Liver (tissue), 9 donors: ENCODE measurements around the gene TMEM200B. TPM values are rescaled to one million over a fixed set of nuclear protein-coding genes. Genes with fewer than 3 reads are reported as not detected.

Source experiments
- DNase-seq: peaks from one replicate; pipeline ENCODE4 v3.0.0-alpha.2; 2017; ENCODE audit warnings: low spot score
- H3K27ac ChIP-seq, 2 donors: one replicate each; pipeline ENCODE4 v1.7.0; 2013; ENCODE audit warnings: inconsistent platforms in 2 of 2, low read length in 2 of 2, control low read depth in 1 of 2, low read depth in 1 of 2, mild to moderate bottlenecking in 1 of 2
- H3K27me3 ChIP-seq, 4 donors: one replicate each; pipeline versions ENCODE4 v1.6.1 to v1.7.0; 2013; ENCODE audit warnings: low read length in 3 of 4, inconsistent platforms in 1 of 4, mild to moderate bottlenecking in 1 of 4, moderate library complexity in 1 of 4; ENCODE audit not compliant: control insufficient read depth in 4 of 4, insufficient read depth in 4 of 4
- H3K36me3 ChIP-seq, 4 donors: one replicate each; pipeline versions ENCODE4 v1.6.1 to v1.7.0; 2013; ENCODE audit warnings: low read length in 3 of 4, mild to moderate bottlenecking in 3 of 4, low read depth in 1 of 4, moderate library complexity in 1 of 4; ENCODE audit not compliant: control insufficient read depth in 4 of 4, insufficient read depth in 3 of 4
- H3K4me1 ChIP-seq, 4 donors: one replicate each; pipeline versions ENCODE4 v1.6.1 to v1.7.0; 2013; ENCODE audit warnings: low read length in 3 of 4, mild to moderate bottlenecking in 3 of 4, moderate library complexity in 1 of 4; ENCODE audit not compliant: control insufficient read depth in 4 of 4, insufficient read depth in 4 of 4
- H3K4me3 ChIP-seq, 3 donors: one replicate each; pipeline versions ENCODE4 v1.6.1 to v1.7.0; 2013; ENCODE audit warnings: low read length in 3 of 3, control low read depth in 1 of 3, low read depth in 1 of 3, mild to moderate bottlenecking in 1 of 3
- H3K9ac ChIP-seq, 2 donors: one replicate each; pipeline ENCODE4 v1.7.0; 2013; ENCODE audit warnings: low read length in 2 of 2, mild to moderate bottlenecking in 2 of 2, moderate library complexity in 2 of 2, control low read depth in 1 of 2, low read depth in 1 of 2
- H3K9me3 ChIP-seq, 4 donors: one replicate each; pipeline versions ENCODE4 v1.6.1 to v1.7.0; 2013; ENCODE audit warnings: low read length in 3 of 4; ENCODE audit not compliant: control insufficient read depth in 4 of 4
- EGR1 ChIP-seq, 2 donors: IDR thresholded peaks; 2 replicates each; pipeline ENCODE4 v1.6.1; 2016 to 2018; ENCODE audit warnings: antibody characterized with exemption in 2 of 2, low read depth in 2 of 2
- FOXA1 ChIP-seq: IDR thresholded peaks from 2 replicates; pipeline ENCODE4 v1.6.1; 2016; ENCODE audit warnings: antibody characterized with exemption
- FOXA2 ChIP-seq: IDR thresholded peaks from 2 replicates; pipeline ENCODE4 v1.6.1; 2016; ENCODE audit warnings: antibody characterized with exemption
- HNF4A ChIP-seq, 2 donors: conservative IDR thresholded peaks; 2 replicates each; pipeline ENCODE4 v1.6.1; 2016; ENCODE audit warnings: antibody characterized with exemption in 2 of 2, mild to moderate bottlenecking in 2 of 2
- HNF4G ChIP-seq: IDR thresholded peaks from 2 replicates; pipeline ENCODE4 v1.6.1; 2016; ENCODE audit warnings: antibody characterized with exemption
- MAX ChIP-seq: IDR thresholded peaks from 2 replicates; pipeline ENCODE4 v1.6.1; 2016; ENCODE audit warnings: antibody characterized with exemption
- NR2F2 ChIP-seq: IDR thresholded peaks from 2 replicates; pipeline ENCODE4 v1.6.1; 2016; ENCODE audit warnings: antibody characterized with exemption
- RAD21 ChIP-seq, 2 donors: IDR thresholded peaks; 2 replicates each; pipeline ENCODE4 v1.6.1; 2016; ENCODE audit warnings: antibody characterized with exemption in 2 of 2, mild to moderate bottlenecking in 2 of 2
- REST ChIP-seq: IDR thresholded peaks from 2 replicates; pipeline ENCODE4 v1.6.1; 2016; ENCODE audit warnings: antibody characterized with exemption, mild to moderate bottlenecking
- RXRA ChIP-seq, 2 donors: IDR thresholded peaks; 2 replicates each; pipeline ENCODE4 v1.6.1; 2017 to 2018; ENCODE audit warnings: antibody characterized with exemption in 2 of 2, mild to moderate bottlenecking in 1 of 2
- SP1 ChIP-seq: IDR thresholded peaks from 2 replicates; pipeline ENCODE4 v1.6.1; 2018; ENCODE audit warnings: antibody characterized with exemption, mild to moderate bottlenecking
- TAF1 ChIP-seq: conservative IDR thresholded peaks from 2 replicates; pipeline ENCODE4 v1.6.1; 2016; ENCODE audit warnings: antibody characterized with exemption, mild to moderate bottlenecking
- WGBS: extraction: QIAGEN DNeasy Blood & Tissue Kit; methylation state at CpG from one replicate; pipeline ENCODE4 v1.1.7; 2013; 5-methylcytosine and 5-hydroxymethylcytosine counted together
- polyA plus RNA-seq, 2 donors: library from polyadenylated mRNA; stranded (reverse) in 1 of 2; unstranded in 1 of 2; fragments of 200-250 nt in 1 of 2; fragments of >200 nt in 1 of 2; fragmentation: Nextera tagmentation in 1 of 2; extraction: Ambion mirVana in 1 of 2; gene quantifications; one replicate each; pipeline versions ENCODE4 v1.2.1 to v1.2.3, GENCODE V29; 2013 to 2015
- total RNA-seq, 2 donors: library from RNA; depleted of rRNA; stranded (reverse); fragments of >200 nt; gene quantifications; one replicate each; pipeline ENCODE4 v1.2.3, GENCODE V29; 2014
- TF ChIP-seq, protein P1 (sequence below): fragments of 150-350 bp; IDR thresholded peaks from 2 replicates; pipeline ENCODE4 v1.5.1; 2017; ENCODE audit warnings: improper control_type of control experiment, low read depth, low read length; ENCODE audit not compliant: missing input control
- TF ChIP-seq, protein P2 (sequence below): IDR thresholded peaks from 2 replicates; pipeline ENCODE4 v1.6.1; 2016; ENCODE audit warnings: antibody characterized with exemption
- donor health status: healthy.
- donor health status: healthy.
- donor health status: healthy.
- donor health status: healthy.
- donor health status: healthy.

The TMEM200B gene
- total and polyA plus RNA-seq, 4 donors = 0.84 to 4.5 (median 1.5) TPM

DNA sequence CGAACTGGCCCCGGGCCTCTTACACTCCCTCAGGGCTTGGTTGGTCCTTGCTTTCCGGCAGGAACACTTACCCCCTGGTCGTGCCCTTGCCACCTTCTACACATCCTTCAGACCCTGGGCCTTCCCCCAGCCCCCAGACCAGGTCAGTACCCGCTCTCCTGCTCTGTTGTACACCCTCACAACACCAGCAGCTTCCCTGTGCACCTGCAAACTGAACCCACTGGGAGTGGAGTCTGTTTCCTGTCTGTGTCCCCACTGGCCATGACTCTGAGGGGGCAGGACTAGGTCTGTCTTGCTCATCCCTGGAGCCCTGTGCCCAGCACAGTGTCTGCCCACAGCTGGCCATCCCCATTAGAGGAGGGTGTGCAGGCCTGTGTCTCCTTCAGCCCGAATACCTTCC lies 2.1 kb upstream of the TMEM200B start:
- no peaks in the 10 kb centered on the region for H3K9me3 ChIP-seq
- H3K4me3 ChIP-seq = no peak overlapping the region
- H3K36me3 ChIP-seq = no peaks in the 10 kb centered on the region
- no peaks in the 10 kb centered on the region for H3K27me3 ChIP-seq
- peaks cover 12 to 25% (median 21%) of the 10 kb centered on the region in 4 donors for H3K4me1 ChIP-seq
- no peak for DNase-seq
- 92% methylated on average over 6 of the region's 6 CpGs for WGBS
- no peak overlapping the region for H3K27ac ChIP-seq
- no peak for TF ChIP-seq TAF1
- H3K9ac ChIP-seq = no peak overlapping the region

DNA sequence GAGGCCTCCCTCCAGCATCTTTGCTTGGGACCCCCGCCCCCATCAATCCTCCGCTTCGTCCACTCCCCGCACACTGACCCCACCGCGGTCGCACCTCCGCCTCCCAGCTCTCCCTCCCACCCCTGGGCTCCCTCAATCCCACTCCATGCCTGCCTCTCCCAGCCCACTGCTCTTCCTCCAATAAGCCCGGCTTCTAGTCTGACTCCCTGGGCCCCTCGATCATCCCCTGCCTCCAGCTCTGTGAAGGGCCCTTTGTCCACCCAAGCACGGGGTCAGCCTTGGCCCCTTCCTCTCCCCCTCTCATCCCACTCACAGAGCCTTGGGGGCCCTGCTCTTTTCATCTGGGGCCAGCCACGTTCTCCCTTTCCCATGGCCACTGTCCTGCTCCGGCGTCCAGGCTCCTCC lies 1.5 kb upstream of the TMEM200B start:
- Histone ChIP-seq H3K4me3 (no peak overlapping the region), H3K36me3 (no peaks in the 10 kb centered on the region), H3K27me3 (no peaks in the 10 kb centered on the region), H3K27ac (peak overlapping the region in 1 of 2 donors; percentile 69), H3K9ac (no peak overlapping the region), H3K9me3 (no peaks in the 10 kb centered on the region), H3K4me1 (peaks cover 12 to 25% (median 21%) of the 10 kb centered on the region in 4 donors)
- DNase-seq = no peak
- TF ChIP-seq RXRA (IDR thresholded peaks at IDR 0.05) = no peak
- TF ChIP-seq EGR1 (IDR thresholded peaks at IDR 0.05; ENCODE audit: low read depth in 2 of 2) = no peak
- TF ChIP-seq HNF4A (conservative IDR thresholded peaks at IDR 0.05) = no peak
- TF ChIP-seq, protein P1, sequence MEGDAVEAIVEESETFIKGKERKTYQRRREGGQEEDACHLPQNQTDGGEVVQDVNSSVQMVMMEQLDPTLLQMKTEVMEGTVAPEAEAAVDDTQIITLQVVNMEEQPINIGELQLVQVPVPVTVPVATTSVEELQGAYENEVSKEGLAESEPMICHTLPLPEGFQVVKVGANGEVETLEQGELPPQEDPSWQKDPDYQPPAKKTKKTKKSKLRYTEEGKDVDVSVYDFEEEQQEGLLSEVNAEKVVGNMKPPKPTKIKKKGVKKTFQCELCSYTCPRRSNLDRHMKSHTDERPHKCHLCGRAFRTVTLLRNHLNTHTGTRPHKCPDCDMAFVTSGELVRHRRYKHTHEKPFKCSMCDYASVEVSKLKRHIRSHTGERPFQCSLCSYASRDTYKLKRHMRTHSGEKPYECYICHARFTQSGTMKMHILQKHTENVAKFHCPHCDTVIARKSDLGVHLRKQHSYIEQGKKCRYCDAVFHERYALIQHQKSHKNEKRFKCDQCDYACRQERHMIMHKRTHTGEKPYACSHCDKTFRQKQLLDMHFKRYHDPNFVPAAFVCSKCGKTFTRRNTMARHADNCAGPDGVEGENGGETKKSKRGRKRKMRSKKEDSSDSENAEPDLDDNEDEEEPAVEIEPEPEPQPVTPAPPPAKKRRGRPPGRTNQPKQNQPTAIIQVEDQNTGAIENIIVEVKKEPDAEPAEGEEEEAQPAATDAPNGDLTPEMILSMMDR = no peak
- TF ChIP-seq MAX = no peak
- no peak for TF ChIP-seq RAD21 (IDR thresholded peaks at IDR 0.05)
- TF ChIP-seq HNF4G = no peak
- no peak for TF ChIP-seq REST
- TF ChIP-seq, protein P2, sequence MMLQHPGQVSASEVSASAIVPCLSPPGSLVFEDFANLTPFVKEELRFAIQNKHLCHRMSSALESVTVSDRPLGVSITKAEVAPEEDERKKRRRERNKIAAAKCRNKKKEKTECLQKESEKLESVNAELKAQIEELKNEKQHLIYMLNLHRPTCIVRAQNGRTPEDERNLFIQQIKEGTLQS = no peak
- no peak for TF ChIP-seq FOXA2
- TF ChIP-seq SP1 = no peak
- TF ChIP-seq FOXA1 = no peak
- TF ChIP-seq TAF1 = no peak
- TF ChIP-seq NR2F2 = no peak
- WGBS = 79% methylated on average over 14 of the region's 14 CpGs
